ENCODE data around the gene GZMH.

DNA sequence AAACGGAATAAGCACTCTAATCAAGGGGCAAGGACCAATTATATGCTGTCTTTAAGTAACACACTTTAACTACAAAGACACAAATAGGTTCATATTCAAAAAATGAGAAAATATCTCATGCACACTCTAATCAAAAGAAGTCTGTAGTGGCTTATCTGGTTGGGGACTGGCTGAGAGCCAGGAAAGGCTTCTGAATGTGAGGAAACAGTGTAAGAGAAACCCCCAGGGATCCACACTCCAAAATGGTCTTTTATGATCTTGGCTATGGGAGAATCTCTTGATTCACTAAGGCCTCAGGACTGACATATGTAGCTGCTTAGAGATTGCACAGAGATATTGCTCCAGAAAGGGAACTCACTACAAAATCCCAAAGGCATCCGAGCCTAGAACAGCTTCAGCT, 43.7 kb downstream of the GZMH start:
- TF ChIP-seq CTCF (IDR thresholded peaks at IDR 0.05; ENCODE audit: low read length) (no peak), EZH2 (IDR thresholded peaks at IDR 0.05; ENCODE audit: borderline replicate concordance, low read length) (no peak)

All from OCI-LY1 (cell line).